GM19397 (cell line): ENCODE results near the gene RNF44.

Experiments used
- ATAC-seq: cut with Tn5 transposase; IDR thresholded peaks from one replicate; pipeline ENCODE4 v1.9.1; 2021; ENCODE audit warnings: mild to moderate bottlenecking, moderate library complexity; ENCODE audit not compliant: unreplicated experiment

The RNF44 gene

GRCh38 chr5:176536902-176537553 lies at the start of gene RNF44:
Gene RNF44, minus strand, starts transcription at chr5:176537402. Its CDS starts 4,930 bp downstream, at chr5:176532472.
- peak; percentile 62 for ATAC-seq

- ATAC-seq = no peak
Measured at GRCh38 chr5:176583076-176583475, 45.9 kb upstream of the RNF44 start.

GRCh38 chr5:176581361-176581760 lies 44.2 kb upstream of the RNF44 start:
- ATAC-seq = no peak

GRCh38 chr5:176579323-176579722 lies 42.1 kb upstream of the RNF44 start:
- no peak for ATAC-seq

- ATAC-seq = no peak
Measured at GRCh38 chr5:176578391-176578808, 41.2 kb upstream of the RNF44 start.

GRCh38 chr5:176577312-176578176 lies 40.3 kb upstream of the RNF44 start:
- no peak for ATAC-seq

GRCh38 chr5:176575488-176576422 lies 38.6 kb upstream of the RNF44 start:
- no peak for ATAC-seq

- ATAC-seq = no peak
Measured at GRCh38 chr5:176575066-176575465, 37.9 kb upstream of the RNF44 start.

- ATAC-seq = no peak
Measured at GRCh38 chr5:176574297-176574591, 37.0 kb upstream of the RNF44 start.

GRCh38 chr5:176573564-176574296 lies 36.5 kb upstream of the RNF44 start:
- ATAC-seq = no peak

- ATAC-seq = no peak
Measured at GRCh38 chr5:176570044-176570443, 32.8 kb upstream of the RNF44 start.

GRCh38 chr5:176568657-176569056 lies 31.5 kb upstream of the RNF44 start:
- no peak for ATAC-seq

- ATAC-seq = no peak
Measured at GRCh38 chr5:176565760-176566288, 28.6 kb upstream of the RNF44 start.

- no peak for ATAC-seq
Measured at GRCh38 chr5:176564002-176564401, 26.8 kb upstream of the RNF44 start.

- ATAC-seq = no peak
Measured at GRCh38 chr5:176562189-176562588, 25.0 kb upstream of the RNF44 start.

- no peak for ATAC-seq
Measured at GRCh38 chr5:176561259-176561658, 24.1 kb upstream of the RNF44 start.

- ATAC-seq = no peak
Measured at GRCh38 chr5:176560364-176560763, 23.2 kb upstream of the RNF44 start.

GRCh38 chr5:176559683-176560082 lies 22.5 kb upstream of the RNF44 start:
- ATAC-seq = no peak

GRCh38 chr5:176557846-176558245 lies 20.6 kb upstream of the RNF44 start:
- ATAC-seq = no peak
